Ovary (tissue), 9 donors: Measurements from ENCODE around the gene RPS27. TPM values are rescaled to one million over a fixed set of nuclear protein-coding genes. Genes with fewer than 3 reads are reported as not detected.

Source experiments
- DNase-seq, 5 donors: peaks; one replicate each; pipeline ENCODE4 v3.0.0-alpha.2; 2019 to 2020
- H3K27ac ChIP-seq, 2 donors: fragments of 200-600 bp; one replicate each; pipeline versions ENCODE4 v1.5.1 to v1.8.0; 2019 to 2022
- H3K27me3 ChIP-seq: fragments of 200-600 bp; one replicate; pipeline ENCODE4 v1.8.0; 2022
- H3K36me3 ChIP-seq: fragments of 200-600 bp; sonication (generic); one replicate; pipeline ENCODE4 v1.5.1; 2019
- H3K4me1 ChIP-seq: one replicate; pipeline ENCODE4 v1.8.1; 2013; ENCODE audit warnings: mild to moderate bottlenecking, moderate library complexity; ENCODE audit not compliant: insufficient read depth
- H3K4me3 ChIP-seq: fragments of 200-600 bp; sonication (generic); one replicate; pipeline ENCODE4 v1.5.1; 2017
- H3K9me3 ChIP-seq, 2 donors: fragments of 200-600 bp in 1 of 2; sonication (generic) in 1 of 2; one replicate each; pipeline versions ENCODE4 v1.5.1 to v1.8.1; 2013 to 2019; ENCODE audit warnings: mild to moderate bottlenecking in 1 of 2, moderate library complexity in 1 of 2
- EP300 ChIP-seq: sonication (generic); formaldehyde crosslinking; IDR thresholded peaks from one replicate; pipeline ENCODE4 v1.6.1; 2017; ENCODE audit warnings: antibody characterized with exemption
- POLR2A ChIP-seq: fragments of 450-650 bp; IDR thresholded peaks from one replicate; pipeline ENCODE4 v1.6.1; 2017; ENCODE audit warnings: antibody characterized with exemption, mild to moderate bottlenecking, moderate library complexity
- WGBS, 3 donors: extraction: QIAGEN DNeasy Blood & Tissue Kit in 1 of 3; methylation state at CpG; one replicate each; pipeline versions ENCODE4 v1.1.5 to v1.1.7; 2013 to 2017; 5-methylcytosine and 5-hydroxymethylcytosine counted together
- intact Hi-C, 4 donors: fragments of 100-400 bp; cut with DNase I; formaldehyde crosslinking; loops; one replicate each; pipeline versions ENCODE4 v1.11.0 to v1.15.1; 2022 to 2023
- polyA plus RNA-seq, 2 donors: library from polyadenylated mRNA; stranded (reverse); fragments of 200-250 nt in 1 of 2; fragments of 350-450 nt in 1 of 2; fragmentation: Illumina TruSeq in 1 of 2; extraction: RNeasy Lipid Tissue Mini Kit (QIAGEN cat#74804) in 1 of 2; gene quantifications; one replicate each; pipeline ENCODE4 v1.2.3, GENCODE V29; 2013 to 2014
- total RNA-seq, 7 donors: library from RNA; depleted of rRNA in 2 of 7; stranded (reverse); fragments of >200 nt in 2 of 7; fragmentation: NEBNext Ultra II Directional in 3 of 7; extraction: Animal tissue kit (Norgen Biotek cat#: 25700) in 3 of 7; gene quantifications; one replicate each; pipeline versions ENCODE4 v1.1.0 to v1.2.4, GENCODE V29; 2016 to 2023
- TF ChIP-seq, protein P1 (sequence below), 3 donors: fragments of 450-650 bp in 2 of 3; fragments of 200-600 bp in 1 of 3; IDR thresholded peaks; one replicate each; pipeline versions ENCODE4 v1.5.1 to v1.8.0; 2016 to 2022; ENCODE audit warnings: antibody characterized with exemption in 3 of 3, mild to moderate bottlenecking in 1 of 3
- donor health status: DM: no; HTN: no; CAD: no; lungs with moderate emphysema.
- donor health status: DM: no; HTN: no; CAD: no.
- donor health status: Bipolar disorder and iron deficiency.
- donor health status: DM: yes; HTN: yes; CAD: no.
- donor health status: DM: no; HTN: no; CAD: no.
- donor health status: DM: yes; HTN: yes; CAD: no.

Gene RPS27
- total and polyA plus RNA-seq, 9 donors, result 3,441 to 24,704 (median 5,398) TPM

DNA sequence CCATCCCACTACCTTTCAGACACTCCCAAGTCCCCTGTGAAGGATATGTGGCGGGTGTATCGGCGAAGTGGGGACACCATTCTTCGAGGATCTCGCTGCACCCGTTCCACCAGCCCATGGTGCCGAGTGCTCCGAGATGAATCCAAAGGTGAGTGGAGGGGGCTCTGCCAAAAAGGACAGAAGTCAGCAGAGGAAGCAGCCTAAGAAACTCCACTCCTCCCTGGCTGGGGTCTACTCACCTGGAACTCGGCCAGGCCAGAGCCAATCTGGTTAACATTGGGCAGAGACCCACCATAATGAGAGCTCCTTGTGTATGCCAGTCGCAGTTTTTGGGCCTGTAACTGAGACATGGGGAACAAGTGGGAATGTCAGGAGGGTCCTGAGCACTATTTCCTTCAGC is 35.7 kb upstream of the RPS27 start:
- intact Hi-C loops, result loop anchor here in 1 of 4 donors (10.0 kb wide), 1 partner anchor 160 kb away; no protein-coding TSS in a partner anchor
- H3K4me1 ChIP-seq, result peaks cover 19% of the 10 kb centered on the region
- H3K27ac ChIP-seq, result no peak overlapping the region
- no peaks in the 10 kb centered on the region for H3K36me3 ChIP-seq
- no peaks in the 10 kb centered on the region for H3K9me3 ChIP-seq
- no peak overlapping the region for H3K4me3 ChIP-seq
- 89 to 91% (median 91%) methylated on average over 10 of the region's 10 CpGs for WGBS, 3 donors
- H3K27me3 ChIP-seq, result no peaks in the 10 kb centered on the region
- no peak for DNase-seq
- TF ChIP-seq POLR2A (no peak), EP300 (no peak)
- TF ChIP-seq, protein P1, sequence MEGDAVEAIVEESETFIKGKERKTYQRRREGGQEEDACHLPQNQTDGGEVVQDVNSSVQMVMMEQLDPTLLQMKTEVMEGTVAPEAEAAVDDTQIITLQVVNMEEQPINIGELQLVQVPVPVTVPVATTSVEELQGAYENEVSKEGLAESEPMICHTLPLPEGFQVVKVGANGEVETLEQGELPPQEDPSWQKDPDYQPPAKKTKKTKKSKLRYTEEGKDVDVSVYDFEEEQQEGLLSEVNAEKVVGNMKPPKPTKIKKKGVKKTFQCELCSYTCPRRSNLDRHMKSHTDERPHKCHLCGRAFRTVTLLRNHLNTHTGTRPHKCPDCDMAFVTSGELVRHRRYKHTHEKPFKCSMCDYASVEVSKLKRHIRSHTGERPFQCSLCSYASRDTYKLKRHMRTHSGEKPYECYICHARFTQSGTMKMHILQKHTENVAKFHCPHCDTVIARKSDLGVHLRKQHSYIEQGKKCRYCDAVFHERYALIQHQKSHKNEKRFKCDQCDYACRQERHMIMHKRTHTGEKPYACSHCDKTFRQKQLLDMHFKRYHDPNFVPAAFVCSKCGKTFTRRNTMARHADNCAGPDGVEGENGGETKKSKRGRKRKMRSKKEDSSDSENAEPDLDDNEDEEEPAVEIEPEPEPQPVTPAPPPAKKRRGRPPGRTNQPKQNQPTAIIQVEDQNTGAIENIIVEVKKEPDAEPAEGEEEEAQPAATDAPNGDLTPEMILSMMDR (IDR thresholded peaks at IDR 0.05), result no peak

DNA sequence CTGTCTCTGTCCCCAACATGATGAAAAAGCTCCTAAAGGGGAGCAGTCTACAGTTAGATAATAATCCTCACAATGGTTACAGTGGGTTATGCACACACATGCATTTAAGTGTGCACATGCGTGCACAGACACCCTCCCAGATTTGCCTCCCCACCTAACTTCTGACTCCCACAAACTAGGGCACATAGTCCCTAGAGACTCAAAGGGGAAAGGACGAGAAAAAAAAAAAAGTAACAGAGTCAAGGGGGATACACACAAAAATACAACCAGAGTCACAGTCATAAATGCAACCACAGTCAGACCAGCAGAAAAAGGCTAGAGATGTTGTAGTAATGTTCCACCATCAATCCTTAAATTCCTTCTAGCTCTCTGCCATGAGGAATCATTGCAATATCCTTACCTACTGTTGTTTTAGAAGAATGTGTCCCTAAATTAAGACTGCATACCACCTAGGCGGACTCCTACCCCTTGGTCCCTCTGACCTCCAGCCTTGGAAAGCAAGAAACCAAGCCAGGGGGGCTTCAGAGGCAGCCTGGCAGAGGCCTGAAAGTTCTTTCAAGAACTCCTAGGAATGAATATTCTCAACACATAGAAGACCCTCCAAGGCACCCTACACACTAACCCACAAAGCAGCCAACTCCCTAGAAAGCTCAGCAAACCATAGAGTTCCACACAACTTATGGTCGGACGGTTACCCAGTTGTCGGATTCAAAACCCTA is 33.4 kb upstream of the RPS27 start:
- intact Hi-C loops, result loop anchor here in 1 of 4 donors (10.0 kb wide), 1 partner anchor 162 kb away; no protein-coding TSS in a partner anchor
- no peaks in the 10 kb centered on the region for H3K27me3 ChIP-seq
- DNase-seq, result no peak
- 17 to 35% (median 27%) methylated on average over 6 of the region's 6 CpGs for WGBS, 3 donors
- no peak overlapping the region for H3K27ac ChIP-seq
- H3K4me3 ChIP-seq, result peak overlapping the region; percentile 72
- no peaks in the 10 kb centered on the region for H3K36me3 ChIP-seq
- H3K9me3 ChIP-seq, result no peaks in the 10 kb centered on the region
- H3K4me1 ChIP-seq, result peaks cover 25% of the 10 kb centered on the region
- no peak for TF ChIP-seq POLR2A
- TF ChIP-seq, protein P1 (IDR thresholded peaks at IDR 0.05), result no peak
- no peak for TF ChIP-seq EP300

DNA sequence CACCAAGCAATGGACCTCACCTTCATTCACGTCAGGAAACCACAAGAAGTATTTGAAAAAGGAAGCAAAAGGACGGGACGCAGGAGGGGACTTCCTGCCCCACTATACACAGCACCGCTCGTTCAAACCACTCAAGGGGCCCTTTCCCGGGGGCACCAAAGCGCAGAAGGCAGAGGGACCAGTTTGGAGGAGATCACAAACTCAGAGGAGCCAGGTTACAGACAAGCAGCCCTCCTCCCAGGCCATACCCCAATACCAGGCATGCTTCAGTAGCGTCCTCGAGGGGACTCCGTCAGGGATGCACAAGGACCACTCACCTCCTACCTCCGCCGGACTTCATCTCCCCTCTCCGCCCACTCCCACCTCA is 32.8 kb upstream of the RPS27 start:
- Histone ChIP-seq H3K27me3 (no peaks in the 10 kb centered on the region), H3K4me3 (peak overlapping the region; percentile 72), H3K9me3 (no peaks in the 10 kb centered on the region), H3K27ac (peak overlapping the region in 1 of 2 donors; percentile 71), H3K4me1 (peaks cover 31% of the 10 kb centered on the region), H3K36me3 (no peaks in the 10 kb centered on the region)
- no peak for DNase-seq
- TF ChIP-seq EP300, result no peak
- no peak for TF ChIP-seq POLR2A
- TF ChIP-seq, protein P1 (IDR thresholded peaks at IDR 0.05), result no peak
- intact Hi-C loops, result loop anchor here in 1 of 4 donors (10.0 kb wide), 1 partner anchor 163 kb away; no protein-coding TSS in a partner anchor
- 0% methylated on average over 13 of the region's 13 CpGs for WGBS, 3 donors

DNA sequence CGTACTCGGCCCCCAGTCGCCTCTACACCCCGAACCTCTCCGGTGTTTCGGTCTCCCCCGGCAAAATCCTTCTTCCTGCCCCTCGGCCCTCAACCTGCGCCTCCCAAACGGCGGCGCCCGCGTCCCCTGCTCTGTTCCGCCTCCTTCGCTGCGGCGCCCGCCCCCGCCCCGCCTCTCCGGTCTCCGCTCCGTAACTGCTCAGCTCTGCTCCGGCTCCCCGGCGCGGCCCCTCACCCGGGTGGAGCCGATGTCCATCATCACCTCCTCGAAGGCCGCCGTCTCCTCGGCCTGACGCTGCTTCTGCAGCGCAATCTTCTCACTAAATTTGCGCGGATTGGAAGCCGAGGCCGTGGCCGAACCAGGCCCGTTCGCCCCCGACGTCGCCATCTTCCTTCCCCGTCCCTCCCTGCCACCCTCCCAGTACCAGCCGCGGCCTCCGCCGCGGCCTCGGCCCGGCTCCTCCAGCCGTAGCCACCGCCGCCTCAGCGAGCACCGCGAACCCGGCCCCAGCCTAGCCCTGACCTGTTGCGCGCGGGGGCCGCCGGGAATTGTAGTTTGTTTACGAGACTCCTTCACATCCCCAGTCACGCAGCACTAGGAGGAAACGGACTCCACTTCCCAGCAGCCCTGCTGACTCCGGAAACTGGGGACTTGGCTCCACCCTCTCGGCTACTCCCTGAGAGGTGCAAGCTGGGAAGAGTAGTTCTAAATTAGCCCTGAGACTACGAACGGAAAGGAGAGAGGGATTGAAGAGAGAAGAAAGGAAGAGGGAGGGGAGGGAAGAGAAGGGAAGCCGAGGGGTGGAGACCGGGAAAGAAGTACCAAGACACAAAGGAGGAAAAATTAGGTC is 32.2 kb upstream of the RPS27 start, which contains the start of gene CRTC2:
CRTC2 (minus strand) TSS at position 502 of the 850 bp plus-strand sequence; CDS start at position 387, 115 bp downstream.
- peaks cover 31% of the 10 kb centered on the region for H3K4me1 ChIP-seq
- WGBS, 3 donors, result 0 to 1% (median 0%) methylated on average over 72 to 74 of the region's 75 CpGs

More for the DNA sequence above, 32.2 kb upstream of the RPS27 start, which contains the start of gene CRTC2:
- Histone ChIP-seq H3K36me3 (no peaks in the 10 kb centered on the region), H3K27ac (peak within 1 kb of the TSS; percentile 71 to 79), H3K9me3 (no peaks in the 10 kb centered on the region), H3K27me3 (no peaks in the 10 kb centered on the region), H3K4me3 (peak within 1 kb of the TSS; percentile 72)
- TF ChIP-seq, protein P1 (IDR thresholded peaks at IDR 0.05), result peak in 1 of 3 donors; percentile 11
- no peak for TF ChIP-seq EP300
- peak; percentile 60 for TF ChIP-seq POLR2A
- peak; percentile 98 to 99 (median 99) for DNase-seq
- intact Hi-C loops, result loop anchor here in 1 of 4 donors (10.0 kb wide), 1 partner anchor 164 kb away; no protein-coding TSS in a partner anchor
